Measurements from ENCODE around the gene RAB17. TPM values are rescaled to one million over a fixed set of nuclear protein-coding genes. Genes with fewer than 3 reads are reported as not detected.

RAB17 gene
- total RNA-seq, 1 donor = 0.43 TPM

- no peak for TF ChIP-seq CTCF (IDR thresholded peaks at IDR 0.05; ENCODE audit: insufficient read depth, low read depth, low read length)
- no peak for DNase-seq (ENCODE audit: low read depth)
- no peak overlapping the region for H3K4me3 ChIP-seq (ENCODE audit: low read depth, low read length)
These were observed 2.0 kb upstream of the RAB17 start for GRCh38 chr2:237592425-237592980.

GRCh38 chr2:237591141-237591881, 777 bp upstream of the RAB17 start:
- TF ChIP-seq CTCF (IDR thresholded peaks at IDR 0.05; ENCODE audit: insufficient read depth, low read depth, low read length) = no peak
- no peak overlapping the region for H3K4me3 ChIP-seq (ENCODE audit: low read depth, low read length)

GRCh38 chr2:237588044-237588696, 2.4 kb downstream of the RAB17 start:
- H3K4me3 ChIP-seq (ENCODE audit: low read depth, low read length) = no peak overlapping the region
- no peak for DNase-seq (ENCODE audit: low read depth)
- no peak for TF ChIP-seq CTCF (IDR thresholded peaks at IDR 0.05; ENCODE audit: insufficient read depth, low read depth, low read length)

More at GRCh38 chr2:237591141-237591881, 777 bp upstream of the RAB17 start:
- DNase-seq (ENCODE audit: low read depth) = no peak

GRCh38 chr2:237585590-237586221, 4.8 kb downstream of the RAB17 start:
- no peak for DNase-seq (ENCODE audit: low read depth)
- no peak overlapping the region for H3K4me3 ChIP-seq (ENCODE audit: low read depth, low read length)
- no peak for TF ChIP-seq CTCF (IDR thresholded peaks at IDR 0.05; ENCODE audit: insufficient read depth, low read depth, low read length)

GRCh38 chr2:237583385-237584295, 6.9 kb downstream of the RAB17 start:
- no peak overlapping the region for H3K4me3 ChIP-seq (ENCODE audit: low read depth, low read length)
- no peak for DNase-seq (ENCODE audit: low read depth)
- TF ChIP-seq CTCF (IDR thresholded peaks at IDR 0.05; ENCODE audit: insufficient read depth, low read depth, low read length) = no peak
